Measurements from ENCODE around the gene SDSL.
A peak's percentile ranks its signal among the peaks of the same experiment; 100 is the strongest.

The SDSL gene

DNA sequence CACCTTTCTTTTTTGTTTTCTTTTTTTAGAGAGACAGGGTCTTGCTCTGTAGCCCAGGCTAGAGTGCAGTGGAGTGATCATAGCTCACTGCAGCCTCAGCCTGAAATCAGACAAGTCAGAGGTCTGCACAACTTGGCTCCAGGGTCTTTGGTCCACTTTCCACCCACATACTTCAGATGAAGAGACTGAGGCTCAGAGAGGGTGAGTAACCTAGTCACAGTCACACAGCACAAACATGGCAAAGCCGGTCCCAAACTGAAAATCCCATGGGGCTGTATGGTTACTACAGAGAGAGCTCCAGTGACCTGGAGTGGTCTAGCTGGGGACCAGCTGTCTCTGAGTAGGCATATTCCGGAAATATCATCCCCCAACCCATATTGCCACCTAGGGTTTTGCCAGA lies 30.3 kb downstream of the SDSL start:
- no peaks in the 10 kb centered on the region for H3K36me3 ChIP-seq (ENCODE audit: control insufficient read depth in 2 of 2, insufficient read depth in 1 of 2, low read length in 2 of 2)
- no peaks in the 10 kb centered on the region for H3K4me1 ChIP-seq (ENCODE audit: control insufficient read depth, insufficient read depth, low read length)
- H3K9me3 ChIP-seq (ENCODE audit: control insufficient read depth, insufficient read depth, low read depth, low read length), result no peaks in the 10 kb centered on the region
- ChIA-PET CTCF (interaction anchor here (3.0 kb wide), 1 partner anchor 9 kb away, joined by 28 read pairs; no protein-coding TSS in a partner anchor), POLR2A (no interaction called here)
- peak; percentile 82 for TF ChIP-seq ZNF768 (tag by site-specific recombination; IDR thresholded peaks at IDR 0.05)
- no peak for TF ChIP-seq ZNF48 (tag by site-specific recombination; IDR thresholded peaks at IDR 0.05)
- no peak overlapping the region for H3K27ac ChIP-seq (ENCODE audit: extremely low read depth, low read depth, low read length)
- H3K4me3 ChIP-seq (ENCODE audit: low read depth, low read length), result no peak overlapping the region

DNA sequence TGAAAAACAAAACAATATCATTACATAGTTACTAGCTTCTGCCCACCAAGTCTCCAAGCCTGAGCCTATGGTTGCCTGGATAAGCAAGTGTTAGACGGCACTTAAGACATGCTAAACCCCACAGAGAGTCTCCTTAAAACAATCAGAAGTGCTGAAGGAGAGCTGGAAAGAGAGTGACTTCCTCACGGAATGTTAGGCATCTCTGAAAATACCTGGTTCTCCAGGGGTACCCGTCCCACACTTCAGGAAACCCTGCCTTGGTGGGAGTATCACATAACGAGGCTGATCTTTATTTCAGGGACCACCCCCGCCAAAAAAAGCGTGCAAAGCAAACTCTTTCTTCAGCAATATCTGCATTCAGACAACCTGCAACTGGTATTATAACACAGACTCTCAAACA lies 31.1 kb downstream of the SDSL start:
- ChIA-PET POLR2A (interaction anchor here (0.7 kb wide), 1 partner anchor 715 kb away, joined by 5 read pairs; no protein-coding TSS in a partner anchor), CTCF (interaction anchor here (0.7 to 3.0 kb wide), 3 partner anchors 9 to 783 kb away, joined by 3 to 28 read pairs (median 3); no protein-coding TSS in a partner anchor)
- no peak overlapping the region for H3K4me3 ChIP-seq (ENCODE audit: low read depth, low read length)
- no peak overlapping the region for H3K27ac ChIP-seq (ENCODE audit: extremely low read depth, low read depth, low read length)
- H3K36me3 ChIP-seq (ENCODE audit: control insufficient read depth in 2 of 2, insufficient read depth in 1 of 2, low read length in 2 of 2), result no peaks in the 10 kb centered on the region
- H3K4me1 ChIP-seq (ENCODE audit: control insufficient read depth, insufficient read depth, low read length), result no peaks in the 10 kb centered on the region
- H3K9me3 ChIP-seq (ENCODE audit: control insufficient read depth, insufficient read depth, low read depth, low read length), result no peaks in the 10 kb centered on the region
- TF ChIP-seq KLF16 (tag by site-specific recombination; IDR thresholded peaks at IDR 0.05), result no peak

DNA sequence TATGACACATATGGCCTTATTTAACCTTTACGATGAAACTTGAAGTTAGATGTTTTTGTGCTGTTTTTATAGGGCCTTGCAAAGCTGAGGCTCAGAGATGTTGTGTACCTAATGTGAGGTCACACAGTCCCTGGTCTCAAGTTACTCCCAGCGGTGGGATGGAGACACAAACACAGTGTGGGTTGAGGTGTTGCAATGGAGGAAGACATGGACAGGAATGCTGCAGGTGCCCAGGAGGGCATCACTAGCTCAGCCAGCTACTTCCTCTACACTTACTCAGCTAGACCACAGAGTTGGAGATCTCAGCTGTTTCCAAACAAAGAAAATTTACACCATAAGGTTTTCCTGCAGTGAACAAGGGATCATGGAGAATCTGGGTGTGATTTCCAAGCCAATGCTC lies 34.0 kb downstream of the SDSL start:
- no peaks in the 10 kb centered on the region for H3K36me3 ChIP-seq (ENCODE audit: control insufficient read depth in 2 of 2, insufficient read depth in 1 of 2, low read length in 2 of 2)
- H3K4me1 ChIP-seq (ENCODE audit: control insufficient read depth, insufficient read depth, low read length), result no peaks in the 10 kb centered on the region
- no peaks in the 10 kb centered on the region for H3K9me3 ChIP-seq (ENCODE audit: control insufficient read depth, insufficient read depth, low read depth, low read length)
- no peak for TF ChIP-seq ZSCAN16 (tag by site-specific recombination; IDR thresholded peaks at IDR 0.05)
- no peak for TF ChIP-seq ZNF623 (tag by site-specific recombination; IDR thresholded peaks at IDR 0.05)
- no peak for TF ChIP-seq ZSCAN30 (tag by site-specific recombination; IDR thresholded peaks at IDR 0.05)
- no peak for TF ChIP-seq ZBTB48 (tag by site-specific recombination; IDR thresholded peaks at IDR 0.05)
- TF ChIP-seq ZFP41 (tag by site-specific recombination; IDR thresholded peaks at IDR 0.05; ENCODE audit: borderline replicate concordance), result no peak
- no peak for TF ChIP-seq HOXC10 (CRISPR knock-in tag; IDR thresholded peaks at IDR 0.05)
- TF ChIP-seq ZNF558 (tag by site-specific recombination; IDR thresholded peaks at IDR 0.05), result no peak
- no peak for TF ChIP-seq ZBTB17 (tag by site-specific recombination; IDR thresholded peaks at IDR 0.05)
- no peak for TF ChIP-seq EGR2 (tag by site-specific recombination; IDR thresholded peaks at IDR 0.05; ENCODE audit: low read depth)
- TF ChIP-seq, protein P1, sequence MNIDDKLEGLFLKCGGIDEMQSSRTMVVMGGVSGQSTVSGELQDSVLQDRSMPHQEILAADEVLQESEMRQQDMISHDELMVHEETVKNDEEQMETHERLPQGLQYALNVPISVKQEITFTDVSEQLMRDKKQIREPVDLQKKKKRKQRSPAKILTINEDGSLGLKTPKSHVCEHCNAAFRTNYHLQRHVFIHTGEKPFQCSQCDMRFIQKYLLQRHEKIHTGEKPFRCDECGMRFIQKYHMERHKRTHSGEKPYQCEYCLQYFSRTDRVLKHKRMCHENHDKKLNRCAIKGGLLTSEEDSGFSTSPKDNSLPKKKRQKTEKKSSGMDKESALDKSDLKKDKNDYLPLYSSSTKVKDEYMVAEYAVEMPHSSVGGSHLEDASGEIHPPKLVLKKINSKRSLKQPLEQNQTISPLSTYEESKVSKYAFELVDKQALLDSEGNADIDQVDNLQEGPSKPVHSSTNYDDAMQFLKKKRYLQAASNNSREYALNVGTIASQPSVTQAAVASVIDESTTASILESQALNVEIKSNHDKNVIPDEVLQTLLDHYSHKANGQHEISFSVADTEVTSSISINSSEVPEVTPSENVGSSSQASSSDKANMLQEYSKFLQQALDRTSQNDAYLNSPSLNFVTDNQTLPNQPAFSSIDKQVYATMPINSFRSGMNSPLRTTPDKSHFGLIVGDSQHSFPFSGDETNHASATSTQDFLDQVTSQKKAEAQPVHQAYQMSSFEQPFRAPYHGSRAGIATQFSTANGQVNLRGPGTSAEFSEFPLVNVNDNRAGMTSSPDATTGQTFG (tag by site-specific recombination; IDR thresholded peaks at IDR 0.05; ENCODE audit: borderline replicate concordance), result no peak
- no peak for TF ChIP-seq ZNF16 (tag by site-specific recombination; IDR thresholded peaks at IDR 0.05; ENCODE audit: low read depth)
- no peak for TF ChIP-seq ZNF169 (tag by site-specific recombination; IDR thresholded peaks at IDR 0.05)
- no peak for TF ChIP-seq ZSCAN23 (tag by site-specific recombination; IDR thresholded peaks at IDR 0.05)
- TF ChIP-seq, protein P2, sequence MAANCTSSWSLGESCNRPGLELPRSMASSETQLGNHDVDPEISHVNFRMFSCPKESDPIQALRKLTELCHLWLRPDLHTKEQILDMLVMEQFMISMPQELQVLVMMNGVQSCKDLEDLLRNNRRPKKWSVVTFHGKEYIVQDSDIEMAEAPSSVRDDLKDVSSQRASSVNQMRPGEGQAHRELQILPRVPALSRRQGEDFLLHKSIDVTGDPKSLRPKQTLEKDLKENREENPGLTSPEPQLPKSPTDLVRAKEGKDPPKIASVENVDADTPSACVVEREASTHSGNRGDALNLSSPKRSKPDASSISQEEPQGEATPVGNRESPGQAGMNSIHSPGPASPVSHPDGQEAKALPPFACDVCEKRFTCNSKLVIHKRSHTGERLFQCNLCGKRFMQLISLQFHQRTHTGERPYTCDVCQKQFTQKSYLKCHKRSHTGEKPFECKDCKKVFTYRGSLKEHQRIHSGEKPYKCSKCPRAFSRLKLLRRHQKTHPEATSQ (tag by site-specific recombination; IDR thresholded peaks at IDR 0.05), result no peak
- TF ChIP-seq, protein P3, sequence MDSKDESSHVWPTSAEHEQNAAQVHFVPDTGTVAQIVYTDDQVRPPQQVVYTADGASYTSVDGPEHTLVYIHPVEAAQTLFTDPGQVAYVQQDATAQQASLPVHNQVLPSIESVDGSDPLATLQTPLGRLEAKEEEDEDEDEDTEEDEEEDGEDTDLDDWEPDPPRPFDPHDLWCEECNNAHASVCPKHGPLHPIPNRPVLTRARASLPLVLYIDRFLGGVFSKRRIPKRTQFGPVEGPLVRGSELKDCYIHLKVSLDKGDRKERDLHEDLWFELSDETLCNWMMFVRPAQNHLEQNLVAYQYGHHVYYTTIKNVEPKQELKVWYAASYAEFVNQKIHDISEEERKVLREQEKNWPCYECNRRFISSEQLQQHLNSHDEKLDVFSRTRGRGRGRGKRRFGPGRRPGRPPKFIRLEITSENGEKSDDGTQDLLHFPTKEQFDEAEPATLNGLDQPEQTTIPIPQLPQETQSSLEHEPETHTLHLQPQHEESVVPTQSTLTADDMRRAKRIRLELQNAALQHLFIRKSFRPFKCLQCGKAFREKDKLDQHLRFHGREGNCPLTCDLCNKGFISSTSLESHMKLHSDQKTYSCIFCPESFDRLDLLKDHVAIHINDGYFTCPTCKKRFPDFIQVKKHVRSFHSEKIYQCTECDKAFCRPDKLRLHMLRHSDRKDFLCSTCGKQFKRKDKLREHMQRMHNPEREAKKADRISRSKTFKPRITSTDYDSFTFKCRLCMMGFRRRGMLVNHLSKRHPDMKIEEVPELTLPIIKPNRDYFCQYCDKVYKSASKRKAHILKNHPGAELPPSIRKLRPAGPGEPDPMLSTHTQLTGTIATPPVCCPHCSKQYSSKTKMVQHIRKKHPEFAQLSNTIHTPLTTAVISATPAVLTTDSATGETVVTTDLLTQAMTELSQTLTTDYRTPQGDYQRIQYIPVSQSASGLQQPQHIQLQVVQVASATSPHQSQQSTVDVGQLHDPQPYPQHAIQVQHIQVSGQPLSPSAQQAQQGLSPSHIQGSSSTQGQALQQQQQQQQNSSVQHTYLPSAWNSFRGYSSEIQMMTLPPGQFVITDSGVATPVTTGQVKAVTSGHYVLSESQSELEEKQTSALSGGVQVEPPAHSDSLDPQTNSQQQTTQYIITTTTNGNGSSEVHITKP (tag by site-specific recombination; IDR thresholded peaks at IDR 0.05), result no peak
- TF ChIP-seq ZNF146 (tag by site-specific recombination; IDR thresholded peaks at IDR 0.05), result no peak
- POLR2A ChIA-PET, result no interaction called here
- CTCF ChIA-PET, result interaction anchor here (0.6 to 0.9 kb wide), 2 partner anchors 8 to 671 kb away, joined by 3 read pairs; no protein-coding TSS in a partner anchor
- no peak overlapping the region for H3K4me3 ChIP-seq (ENCODE audit: low read depth, low read length)
- H3K27ac ChIP-seq (ENCODE audit: extremely low read depth, low read depth, low read length), result no peak overlapping the region

Data from HEK293 (cell line).